IMR-90 (cell line): ENCODE results near the gene PPY. TPM values are rescaled to one million over a fixed set of nuclear protein-coding genes. Genes with fewer than 3 reads are reported as not detected.

ENCODE experiments used
- ATAC-seq: fragments of 200-7000 bp; cut with Tn5 transposase; 2 replicates; pipeline ENCODE4 v1.9.1; 2020; ENCODE audit warnings: low read depth, mild to moderate bottlenecking, moderate library complexity
- BruUV-seq: library from RNA; stranded (reverse); fragments of 400-500 nt; replicated peaks from 2 replicates; lab custom pipeline; 2021; lab: Mats Ljungman, UMichigan
- CTCF ChIA-PET: fragments of 300-600 bp; formaldehyde crosslinking; extraction: SDS; loops from one replicate; lab custom pipeline; 2021; ENCODE audit warnings: antibody characterized with exemption; lab: Yijun Ruan, JAX
- POLR2A ChIA-PET: fragments of 300-600 bp; sonication (Branson Sonifier 250); formaldehyde crosslinking; loops from one replicate; lab custom pipeline; 2022; ENCODE audit warnings: antibody characterized with exemption; ENCODE audit not compliant: unreplicated experiment; lab: Charles Lee
- DNase-seq: peaks from one replicate; pipeline ENCODE4 v3.0.0; 2013
- H2AFZ ChIP-seq: replicated peaks from 2 replicates; pipeline ENCODE3; 2013; ENCODE audit warnings: low read length, mild to moderate bottlenecking; ENCODE audit not compliant: poor library complexity
- H2AK5ac ChIP-seq: 2 replicates; pipeline ENCODE4 v1.6.1; 2013; ENCODE audit warnings: low read depth, low read length, inconsistent platforms
- H2AK9ac ChIP-seq: replicated peaks from 2 replicates; pipeline ENCODE3; 2013; ENCODE audit warnings: mild to moderate bottlenecking, low read depth, low read length, moderate library complexity; ENCODE audit not compliant: poor library complexity
- H2BK120ac ChIP-seq: 2 replicates; pipeline ENCODE4 v1.6.1; 2013; ENCODE audit warnings: low read depth, low read length, inconsistent platforms
- H2BK15ac ChIP-seq: 3 replicates; pipeline ENCODE4 v1.6.1; 2013; ENCODE audit warnings: low read depth, low read length, inconsistent platforms
- H2BK20ac ChIP-seq: 2 replicates; pipeline ENCODE4 v1.6.1; 2013; ENCODE audit warnings: low read depth, mild to moderate bottlenecking, inconsistent platforms, low read length, moderate library complexity
- H2BK5ac ChIP-seq: 2 replicates; pipeline ENCODE4 v1.6.1; 2013; ENCODE audit warnings: mild to moderate bottlenecking, low read depth, low read length, inconsistent platforms; ENCODE audit not compliant: poor library complexity, severe bottlenecking
- H3K14ac ChIP-seq: replicated peaks from 2 replicates; pipeline ENCODE4 v1.6.1; 2013; ENCODE audit warnings: low read depth, low read length, inconsistent platforms
- H3K18ac ChIP-seq: 2 replicates; pipeline ENCODE4 v1.6.1; 2013; ENCODE audit warnings: low read depth, low read length, control low read depth
- H3K23ac ChIP-seq: 2 replicates; pipeline ENCODE4 v1.6.1; 2013; ENCODE audit warnings: low read depth, low read length, inconsistent platforms
- H3K27ac ChIP-seq: 2 replicates; pipeline ENCODE4 v1.5.1; 2013; ENCODE audit warnings: mild to moderate bottlenecking, control low read depth, low read length; ENCODE audit not compliant: insufficient read depth
- H3K27me3 ChIP-seq: 2 replicates; pipeline ENCODE4 v1.6.1; 2013; ENCODE audit warnings: low read length; ENCODE audit not compliant: control insufficient read depth, insufficient read depth
- H3K36me3 ChIP-seq: 2 replicates; pipeline ENCODE4 v1.6.1; 2013; ENCODE audit warnings: low read length, mixed read lengths; ENCODE audit not compliant: control insufficient read depth, insufficient read depth
- H3K4ac ChIP-seq: 2 replicates; pipeline ENCODE4 v1.6.1; 2013; ENCODE audit warnings: low read depth, low read length, inconsistent platforms
- H3K4me1 ChIP-seq: 2 replicates; pipeline ENCODE4 v1.6.1; 2013; ENCODE audit warnings: low read length, mixed read lengths; ENCODE audit not compliant: control insufficient read depth, insufficient read depth
- H3K4me2 ChIP-seq: 2 replicates; pipeline ENCODE4 v1.6.1; 2013; ENCODE audit warnings: low read depth, mild to moderate bottlenecking, control low read depth, low read length, moderate library complexity
- H3K4me3 ChIP-seq: 2 replicates; pipeline ENCODE4 v1.5.1; 2013; ENCODE audit warnings: low read depth, mild to moderate bottlenecking, control low read depth, low read length, moderate library complexity; ENCODE audit not compliant: insufficient read depth
- H3K56ac ChIP-seq: 2 replicates; pipeline ENCODE4 v1.6.1; 2013; ENCODE audit warnings: low read length, inconsistent platforms; ENCODE audit not compliant: insufficient read depth; ENCODE audit errors: extremely low read depth
- H3K79me1 ChIP-seq, 2 experiments: 2 replicates each; pipeline ENCODE4 v1.6.1; 2013; ENCODE audit warnings: low read length in 2 of 2, inconsistent platforms in 1 of 2, low read depth in 1 of 2
- H3K9ac ChIP-seq: 2 replicates; pipeline ENCODE4 v1.6.1; 2013; ENCODE audit warnings: low read depth, low read length, control low read depth
- H3K9me1 ChIP-seq: 2 replicates; pipeline ENCODE4 v1.6.1; 2013; ENCODE audit warnings: low read length, inconsistent platforms; ENCODE audit not compliant: insufficient read depth
- H3K9me3 ChIP-seq: 2 replicates; pipeline ENCODE4 v1.6.1; 2013; ENCODE audit warnings: low read length; ENCODE audit not compliant: control insufficient read depth, insufficient read depth
- H4K20me1 ChIP-seq: 2 replicates; pipeline ENCODE4 v1.6.1; 2013; ENCODE audit warnings: low read length, inconsistent platforms; ENCODE audit not compliant: insufficient read depth
- H4K5ac ChIP-seq: 2 replicates; pipeline ENCODE4 v1.6.1; 2013; ENCODE audit warnings: mild to moderate bottlenecking, low read depth, low read length, control low read depth
- H4K8ac ChIP-seq, 2 experiments: 2 replicates each; pipeline ENCODE4 v1.6.1; 2013; ENCODE audit warnings: low read depth in 2 of 2, low read length in 2 of 2, control low read depth in 1 of 2, inconsistent platforms in 1 of 2
- H4K91ac ChIP-seq: 2 replicates; pipeline ENCODE4 v1.6.1; 2013; ENCODE audit warnings: low read depth, low read length, inconsistent platforms; ENCODE audit not compliant: insufficient read depth
- RFX5 ChIP-seq: IDR thresholded peaks from 2 replicates; pipeline ENCODE4 v1.8.0; 2012; ENCODE audit warnings: low read depth, mild to moderate bottlenecking, low read length, moderate library complexity
- SMC3 ChIP-seq: fragments of 150-350 bp; IDR thresholded peaks from 2 replicates; pipeline ENCODE4 v1.6.1; 2016; ENCODE audit warnings: low read depth, mild to moderate bottlenecking, antibody characterized with exemption, low read length, moderate library complexity
- WGBS, 2 experiments: methylation state at CpG; one replicate each; pipeline versions ENCODE4 v1.1.5 to v1.1.7; 2013; ENCODE audit warnings: missing lambda C conversion rate in 2 of 2; ENCODE audit not compliant: insufficient read length in 1 of 2; ENCODE audit errors: extremely low coverage in 2 of 2; 5-methylcytosine and 5-hydroxymethylcytosine counted together
- dilution Hi-C: fragments of 300-500 bp; cut with HindIII; formaldehyde crosslinking; loops from one replicate; pipeline ENCODE4 v1.14.3; 2018; ENCODE audit warnings: low sequenced_read_pairs; ENCODE audit not compliant: unreplicated experiment
- in situ Hi-C: fragments of 300-500 bp; cut with MboI; formaldehyde crosslinking; loops from 3 replicates; pipeline ENCODE4 v1.14.3; 2019; ENCODE audit warnings: low sequenced_read_pairs, inconsistent platforms, mixed read lengths
- intact Hi-C: fragments of 100-400 bp; cut with micrococcal nuclease; formaldehyde crosslinking; loops from 2 replicates; pipeline ENCODE4 v1.10.0; 2022
- polyA plus RNA-seq, 3 experiments: library from polyadenylated mRNA; depleted of rRNA; stranded (reverse); fragments of >200 nt; gene quantifications; 2 replicates each; pipeline ENCODE4 v1.2.3, GENCODE V29; 2012; ENCODE audit warnings: low replicate concordance in 1 of 3
- total RNA-seq: library from RNA; depleted of rRNA; stranded (reverse); fragments of >200 nt; gene quantifications from 2 replicates; pipeline ENCODE4 v1.2.3, GENCODE V29; 2012; rRNA removed

The PPY gene
- total and polyA plus RNA-seq, 2 of the 4 experiments (the other 2 are of a cell fraction), result not detected

GRCh38 chr17:43891851-43892646 lies 50.2 kb downstream of the PPY start:
- Histone ChIP-seq H3K14ac (no peak overlapping the region), H2BK120ac (no peak overlapping the region), H2BK20ac (no peak overlapping the region), H3K56ac (no peak overlapping the region), H3K9me3 (no peaks in the 10 kb centered on the region), H2BK5ac (no peak overlapping the region), H3K23ac (no peak overlapping the region), H3K79me1 (no peaks in the 10 kb centered on the region), H3K9me1 (no peaks in the 10 kb centered on the region), H3K9ac (no peak overlapping the region), H3K27me3 (peaks cover 9% of the 10 kb centered on the region), H4K8ac (no peak overlapping the region), H3K4ac (no peak overlapping the region), H3K36me3 (no peaks in the 10 kb centered on the region), H2AK5ac (no peak overlapping the region), H3K18ac (no peak overlapping the region), H4K5ac (no peak overlapping the region), H2BK15ac (no peak overlapping the region), H3K4me3 (no peak overlapping the region), H3K27ac (no peak overlapping the region), H2AK9ac (no peak overlapping the region), H4K91ac (no peak overlapping the region), H4K20me1 (no peaks in the 10 kb centered on the region), H2AFZ (no peak overlapping the region), H3K4me1 (no peaks in the 10 kb centered on the region), H3K4me2 (no peak overlapping the region)
- TF ChIP-seq SMC3 (no peak), RFX5 (no peak)
- in situ Hi-C loops, result no loop called here
- POLR2A ChIA-PET, result no interaction called here
- CTCF ChIA-PET, result interaction anchor here (0.6 kb wide), 1 partner anchor 14 kb away, joined by 3 read pairs; no protein-coding TSS in a partner anchor
- BruUV-seq, result no TSS peak
- WGBS, 2 experiments, result 93% methylated on average over 2 of the region's 5 CpGs; no CpG with 5 or more reads in 1 of the 2 experiments
- DNase-seq, result no peak
- intact Hi-C loops, result no loop called here
- dilution Hi-C loops, result no loop called here
- ATAC-seq, result no peak

Other genes with a start within 250 kb of the PPY start
- gene SOST, start 183.7 kb downstream of the PPY start, total RNA-seq, result not detected in 2 replicates
- gene SOST, start 183.7 kb downstream of the PPY start, polyA plus RNA-seq (2012; rRNA removed), result not detected in 2 replicates
- 40.9 and 42.5 TPM in 2 replicates for gene DUSP3, start 163.5 kb downstream of the PPY start, total RNA-seq
- 33.3 and 33.5 TPM in 2 replicates for gene DUSP3, start 163.5 kb downstream of the PPY start, polyA plus RNA-seq (2012; rRNA removed)
- under 0.01 TPM in 1 of 2 replicates, not detected in the other for gene CFAP97D1, start 162.0 kb downstream of the PPY start, total RNA-seq
- 0.03 TPM in 1 of 2 replicates, not detected in the other for gene CFAP97D1, start 162.0 kb downstream of the PPY start, polyA plus RNA-seq (2012; rRNA removed)
- gene MPP3, start 109.3 kb downstream of the PPY start, total RNA-seq, result 5.0 and 5.7 TPM in 2 replicates
- gene MPP3, start 109.3 kb downstream of the PPY start, polyA plus RNA-seq (2012; rRNA removed), result 10.7 and 11.9 TPM in 2 replicates
- gene CD300LG, start 95.3 kb downstream of the PPY start, total RNA-seq, result not detected in 2 replicates
- not detected in 2 replicates for gene CD300LG, start 95.3 kb downstream of the PPY start, polyA plus RNA-seq (2012; rRNA removed)
- 1.9 and 3.2 TPM in 2 replicates for gene MPP2, start 34.9 kb downstream of the PPY start, total RNA-seq
- 3.8 TPM in 2 replicates for gene MPP2, start 34.9 kb downstream of the PPY start, polyA plus RNA-seq (2012; rRNA removed)
- not detected in 2 replicates for gene PYY, start 11.5 kb upstream of the PPY start, total RNA-seq
- not detected in 2 replicates for gene PYY, start 11.5 kb upstream of the PPY start, polyA plus RNA-seq (2012; rRNA removed)
- 0.28 and 0.54 TPM in 2 replicates for gene NAGS, start 62.1 kb upstream of the PPY start, total RNA-seq
- gene NAGS, start 62.1 kb upstream of the PPY start, polyA plus RNA-seq (2012; rRNA removed), result 0.92 and 0.99 TPM in 2 replicates
- 36.6 and 42.5 TPM in 2 replicates for gene TMEM101, start 72.5 kb upstream of the PPY start, total RNA-seq
- 30.7 and 34.4 TPM in 2 replicates for gene TMEM101, start 72.5 kb upstream of the PPY start, polyA plus RNA-seq (2012; rRNA removed)
- gene LSM12, start 124.2 kb upstream of the PPY start, total RNA-seq, result 41.0 and 50.3 TPM in 2 replicates
- 37.6 and 38.0 TPM in 2 replicates for gene LSM12, start 124.2 kb upstream of the PPY start, polyA plus RNA-seq (2012; rRNA removed)
- gene G6PC3, start 128.3 kb upstream of the PPY start, total RNA-seq, result 19.4 and 20.4 TPM in 2 replicates
- 107 and 127 TPM in 2 replicates for gene G6PC3, start 128.3 kb upstream of the PPY start, polyA plus RNA-seq (2012; rRNA removed)
- 61.3 and 71.4 TPM in 2 replicates for gene HDAC5, start 181.2 kb upstream of the PPY start, total RNA-seq
- gene HDAC5, start 181.2 kb upstream of the PPY start, polyA plus RNA-seq (2012; rRNA removed), result 47.0 and 50.0 TPM in 2 replicates
- gene HROB, start 199.5 kb upstream of the PPY start, total RNA-seq, result 2.8 and 3.2 TPM in 2 replicates
- gene HROB, start 199.5 kb upstream of the PPY start, polyA plus RNA-seq (2012; rRNA removed), result 4.0 and 4.4 TPM in 2 replicates
- gene ASB16, start 228.2 kb upstream of the PPY start, total RNA-seq, result not detected in 2 replicates
- gene ASB16, start 228.2 kb upstream of the PPY start, polyA plus RNA-seq (2012; rRNA removed), result 0.05 and 0.06 TPM in 2 replicates
- gene TMUB2, start 244.5 kb upstream of the PPY start, total RNA-seq, result 16.5 and 17.8 TPM in 2 replicates
- 42.5 and 43.6 TPM in 2 replicates for gene TMUB2, start 244.5 kb upstream of the PPY start, polyA plus RNA-seq (2012; rRNA removed)